Body of pancreas (tissue), 4 donors: ENCODE results near the gene PGP.

Experiments
- POLR2A ChIP-seq, 3 donors: fragments of 450-650 bp; IDR thresholded peaks; one replicate each; pipeline ENCODE4 v1.6.1; 2016; ENCODE audit warnings: antibody characterized with exemption in 3 of 3, mild to moderate bottlenecking in 2 of 3
- TF ChIP-seq, protein P1 (sequence below), 7 experiments: fragments of 450-650 bp in 4 of 7; fragments of 200-600 bp in 3 of 7; sonication (generic) in 3 of 7; IDR thresholded peaks; one replicate each; pipeline ENCODE4 v1.5.1; 2016 to 2019; ENCODE audit warnings: antibody characterized with exemption in 7 of 7

DNA sequence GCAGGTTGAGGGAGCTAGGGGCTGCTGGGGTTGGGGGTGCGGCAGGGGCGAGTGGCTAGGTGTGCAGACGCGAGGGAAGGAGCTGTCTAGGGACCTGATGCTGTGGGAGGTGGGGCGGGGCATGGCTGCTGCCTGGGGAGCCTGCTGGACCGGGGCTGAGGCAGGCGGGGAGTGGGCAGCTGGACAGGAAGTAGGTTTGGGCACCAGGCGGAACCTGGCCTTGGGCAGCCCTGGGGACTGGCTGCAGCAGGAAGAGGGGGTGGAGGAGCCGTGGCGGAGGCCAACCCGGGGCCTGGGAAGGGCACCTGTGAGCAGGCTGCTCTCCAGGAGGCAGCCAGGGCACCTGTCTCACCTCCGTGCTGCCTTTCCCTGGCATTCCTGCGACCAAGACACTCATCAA lies 15.7 kb upstream of the PGP start:
- no peak for TF ChIP-seq POLR2A (IDR thresholded peaks at IDR 0.05)
- TF ChIP-seq, protein P1, sequence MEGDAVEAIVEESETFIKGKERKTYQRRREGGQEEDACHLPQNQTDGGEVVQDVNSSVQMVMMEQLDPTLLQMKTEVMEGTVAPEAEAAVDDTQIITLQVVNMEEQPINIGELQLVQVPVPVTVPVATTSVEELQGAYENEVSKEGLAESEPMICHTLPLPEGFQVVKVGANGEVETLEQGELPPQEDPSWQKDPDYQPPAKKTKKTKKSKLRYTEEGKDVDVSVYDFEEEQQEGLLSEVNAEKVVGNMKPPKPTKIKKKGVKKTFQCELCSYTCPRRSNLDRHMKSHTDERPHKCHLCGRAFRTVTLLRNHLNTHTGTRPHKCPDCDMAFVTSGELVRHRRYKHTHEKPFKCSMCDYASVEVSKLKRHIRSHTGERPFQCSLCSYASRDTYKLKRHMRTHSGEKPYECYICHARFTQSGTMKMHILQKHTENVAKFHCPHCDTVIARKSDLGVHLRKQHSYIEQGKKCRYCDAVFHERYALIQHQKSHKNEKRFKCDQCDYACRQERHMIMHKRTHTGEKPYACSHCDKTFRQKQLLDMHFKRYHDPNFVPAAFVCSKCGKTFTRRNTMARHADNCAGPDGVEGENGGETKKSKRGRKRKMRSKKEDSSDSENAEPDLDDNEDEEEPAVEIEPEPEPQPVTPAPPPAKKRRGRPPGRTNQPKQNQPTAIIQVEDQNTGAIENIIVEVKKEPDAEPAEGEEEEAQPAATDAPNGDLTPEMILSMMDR (IDR thresholded peaks at IDR 0.05) = no peak
